NB4 (cell line): Measurements from ENCODE around the gene SPIN1.

Experiments
- DNase-seq: peaks from one replicate; pipeline ENCODE4 v3.0.0; 2010; ENCODE audit warnings: low read depth
- H3K4me3 ChIP-seq: one replicate; pipeline ENCODE4 v1.5.1; 2011; ENCODE audit warnings: mild to moderate bottlenecking, low read depth, low read length, moderate library complexity
- CTCF ChIP-seq: IDR thresholded peaks from one replicate; pipeline ENCODE4 v1.5.1; 2012; ENCODE audit warnings: low read depth, low read length
- MAX ChIP-seq: IDR thresholded peaks from 2 replicates; pipeline ENCODE4 v1.6.1; 2011; ENCODE audit warnings: low read depth, low read length
- MYC ChIP-seq: IDR thresholded peaks from 2 replicates; pipeline ENCODE4 v1.6.1; 2011; ENCODE audit warnings: low read depth, low read length
- POLR2A ChIP-seq: IDR thresholded peaks from 2 replicates; pipeline ENCODE4 v1.6.1; 2011; ENCODE audit warnings: mild to moderate bottlenecking; ENCODE audit not compliant: insufficient read length; ENCODE audit errors: extremely low read depth

The SPIN1 gene

GRCh38 chr9:88478246-88478645, 90.0 kb downstream of the SPIN1 start:
- no peak overlapping the region for H3K4me3 ChIP-seq
- no peak for DNase-seq
- TF ChIP-seq POLR2A (no peak), MYC (no peak), MAX (no peak)

- H3K4me3 ChIP-seq: no peak overlapping the region
- TF ChIP-seq CTCF (no peak), POLR2A (no peak)
- peak; percentile 10 for DNase-seq
Observed at GRCh38 chr9:88481933-88482332, 93.7 kb downstream of the SPIN1 start.

- H3K4me3 ChIP-seq: no peak overlapping the region
- no peak for TF ChIP-seq MAX
- no peak for TF ChIP-seq CTCF
- no peak for TF ChIP-seq POLR2A
- no peak for TF ChIP-seq MYC
- no peak for DNase-seq
Observed at GRCh38 chr9:88488166-88488565, 99.9 kb downstream of the SPIN1 start.

GRCh38 chr9:88494983-88495721, 106.9 kb downstream of the SPIN1 start:
- TF ChIP-seq POLR2A (no peak), MAX (no peak), CTCF (no peak), MYC (no peak)
- H3K4me3 ChIP-seq: no peak overlapping the region
- DNase-seq: no peak

GRCh38 chr9:88497224-88497623, 109.0 kb downstream of the SPIN1 start:
- no peak for DNase-seq
- TF ChIP-seq MAX (no peak), MYC (no peak), POLR2A (no peak), CTCF (no peak)
- H3K4me3 ChIP-seq: no peak overlapping the region

GRCh38 chr9:88498880-88499279, 110.6 kb downstream of the SPIN1 start:
- H3K4me3 ChIP-seq: no peak overlapping the region
- TF ChIP-seq CTCF (no peak), POLR2A (no peak), MAX (no peak)
- DNase-seq: no peak

- H3K4me3 ChIP-seq: no peak overlapping the region
- no peak for DNase-seq
- TF ChIP-seq MYC (no peak), CTCF (no peak), POLR2A (no peak), MAX (no peak)
Observed at GRCh38 chr9:88501086-88501485, 112.8 kb downstream of the SPIN1 start.
